Vagina (tissue), 2 donors: ENCODE measurements around the gene MDN1. TPM values are rescaled to one million over a fixed set of nuclear protein-coding genes. Genes with fewer than 3 reads are reported as not detected.

Experiments
- DNase-seq, 2 donors: peaks; one replicate each; pipeline ENCODE4 v3.0.0-alpha.2; 2017; ENCODE audit errors: extremely low spot score in 2 of 2
- H3K27ac ChIP-seq: fragments of 200-600 bp; sonication (generic); one replicate; pipeline ENCODE4 v1.5.1; 2019
- H3K27me3 ChIP-seq: fragments of 200-600 bp; sonication (generic); one replicate; pipeline ENCODE4 v1.5.1; 2019
- H3K36me3 ChIP-seq, 2 donors: fragments of 200-600 bp; sonication (generic); one replicate each; pipeline ENCODE4 v1.5.1; 2017 to 2019
- H3K4me1 ChIP-seq: fragments of 200-600 bp; sonication (generic); one replicate; pipeline ENCODE4 v1.5.1; 2019
- H3K4me3 ChIP-seq, 2 donors: fragments of 200-600 bp; sonication (generic); 1 replicate in 1 of 2; 2 replicates in 1 of 2; pipeline ENCODE4 v1.5.1; 2016 to 2019
- H3K9me3 ChIP-seq: fragments of 200-600 bp; sonication (generic); one replicate; pipeline ENCODE4 v1.5.1; 2019
- POLR2A ChIP-seq, 2 donors: fragments of 450-650 bp; IDR thresholded peaks; one replicate each; pipeline ENCODE4 v1.6.1; 2017; ENCODE audit warnings: antibody characterized with exemption in 2 of 2, mild to moderate bottlenecking in 2 of 2, moderate library complexity in 2 of 2
- POLR2AphosphoS5 ChIP-seq, 2 donors: sonication (generic); formaldehyde crosslinking; IDR thresholded peaks; one replicate each; pipeline ENCODE4 v1.9.0; 2017; ENCODE audit warnings: antibody characterized with exemption in 2 of 2, mild to moderate bottlenecking in 2 of 2, low read depth in 1 of 2; ENCODE audit not compliant: insufficient read depth in 1 of 2
- intact Hi-C: fragments of 100-400 bp; cut with DNase I; formaldehyde crosslinking; loops from one replicate; pipeline ENCODE4 v1.15.1; 2023
- total RNA-seq: library from RNA; depleted of rRNA; stranded (reverse); fragments of >200 nt; gene quantifications from one replicate; pipeline ENCODE4 v1.2.3, GENCODE V29; 2016
- TF ChIP-seq, protein P1 (sequence below), 3 experiments: fragments of 450-650 bp in 2 of 3; fragments of 200-600 bp in 1 of 3; sonication (generic) in 1 of 3; IDR thresholded peaks; one replicate each; pipeline ENCODE4 v1.5.1; 2017 to 2019; ENCODE audit warnings: antibody characterized with exemption in 3 of 3, mild to moderate bottlenecking in 2 of 3, moderate library complexity in 2 of 3

MDN1 gene
- total RNA-seq, 1 donor from 2014 or later = 23.8 TPM

DNA sequence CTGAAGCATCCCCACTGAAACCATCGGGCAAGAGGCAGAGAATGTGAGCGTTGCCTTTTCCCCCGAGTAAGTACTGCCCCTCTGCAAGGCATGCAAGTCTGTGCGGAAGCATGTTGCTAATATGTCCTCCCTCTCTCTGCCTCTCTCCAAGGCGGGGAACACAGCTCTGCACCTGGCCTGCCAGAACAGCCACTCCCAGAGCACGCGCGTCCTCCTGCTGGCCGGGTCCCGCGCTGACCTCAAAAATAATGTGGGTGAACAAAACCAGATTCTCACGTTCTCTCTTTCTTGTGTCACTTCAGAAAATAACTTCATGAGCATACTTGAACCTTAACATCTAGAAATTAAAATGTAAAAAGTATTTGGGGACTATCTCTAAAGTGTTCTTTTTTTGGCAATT, 207.5 kb downstream of the MDN1 start:
- DNase-seq = no peak
- H3K4me1 ChIP-seq = no peaks in the 10 kb centered on the region
- H3K27me3 ChIP-seq = no peaks in the 10 kb centered on the region
- H3K27ac ChIP-seq = no peak overlapping the region
- intact Hi-C loops = no loop called here
- no peaks in the 10 kb centered on the region for H3K36me3 ChIP-seq
- TF ChIP-seq POLR2A (IDR thresholded peaks at IDR 0.05) = no peak
- TF ChIP-seq, protein P1, sequence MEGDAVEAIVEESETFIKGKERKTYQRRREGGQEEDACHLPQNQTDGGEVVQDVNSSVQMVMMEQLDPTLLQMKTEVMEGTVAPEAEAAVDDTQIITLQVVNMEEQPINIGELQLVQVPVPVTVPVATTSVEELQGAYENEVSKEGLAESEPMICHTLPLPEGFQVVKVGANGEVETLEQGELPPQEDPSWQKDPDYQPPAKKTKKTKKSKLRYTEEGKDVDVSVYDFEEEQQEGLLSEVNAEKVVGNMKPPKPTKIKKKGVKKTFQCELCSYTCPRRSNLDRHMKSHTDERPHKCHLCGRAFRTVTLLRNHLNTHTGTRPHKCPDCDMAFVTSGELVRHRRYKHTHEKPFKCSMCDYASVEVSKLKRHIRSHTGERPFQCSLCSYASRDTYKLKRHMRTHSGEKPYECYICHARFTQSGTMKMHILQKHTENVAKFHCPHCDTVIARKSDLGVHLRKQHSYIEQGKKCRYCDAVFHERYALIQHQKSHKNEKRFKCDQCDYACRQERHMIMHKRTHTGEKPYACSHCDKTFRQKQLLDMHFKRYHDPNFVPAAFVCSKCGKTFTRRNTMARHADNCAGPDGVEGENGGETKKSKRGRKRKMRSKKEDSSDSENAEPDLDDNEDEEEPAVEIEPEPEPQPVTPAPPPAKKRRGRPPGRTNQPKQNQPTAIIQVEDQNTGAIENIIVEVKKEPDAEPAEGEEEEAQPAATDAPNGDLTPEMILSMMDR (IDR thresholded peaks at IDR 0.05) = no peak
- no peak for TF ChIP-seq POLR2AphosphoS5 (IDR thresholded peaks at IDR 0.05; ENCODE audit: insufficient read depth in 1 of 2, low read depth in 1 of 2)
- H3K9me3 ChIP-seq = no peaks in the 10 kb centered on the region
- no peak overlapping the region for H3K4me3 ChIP-seq

- intact Hi-C loops = no loop called here
- Histone ChIP-seq H3K4me1 (no peaks in the 10 kb centered on the region), H3K27ac (no peak overlapping the region), H3K4me3 (no peak overlapping the region), H3K36me3 (no peaks in the 10 kb centered on the region), H3K9me3 (no peaks in the 10 kb centered on the region), H3K27me3 (no peaks in the 10 kb centered on the region)
- DNase-seq = no peak
- TF ChIP-seq, protein P1 (IDR thresholded peaks at IDR 0.05) = no peak
- no peak for TF ChIP-seq POLR2AphosphoS5 (IDR thresholded peaks at IDR 0.05; ENCODE audit: insufficient read depth in 1 of 2, low read depth in 1 of 2)
- no peak for TF ChIP-seq POLR2A (IDR thresholded peaks at IDR 0.05)
These were observed 207.9 kb downstream of the MDN1 start for GRCh38 chr6:89611666-89612065.

DNA sequence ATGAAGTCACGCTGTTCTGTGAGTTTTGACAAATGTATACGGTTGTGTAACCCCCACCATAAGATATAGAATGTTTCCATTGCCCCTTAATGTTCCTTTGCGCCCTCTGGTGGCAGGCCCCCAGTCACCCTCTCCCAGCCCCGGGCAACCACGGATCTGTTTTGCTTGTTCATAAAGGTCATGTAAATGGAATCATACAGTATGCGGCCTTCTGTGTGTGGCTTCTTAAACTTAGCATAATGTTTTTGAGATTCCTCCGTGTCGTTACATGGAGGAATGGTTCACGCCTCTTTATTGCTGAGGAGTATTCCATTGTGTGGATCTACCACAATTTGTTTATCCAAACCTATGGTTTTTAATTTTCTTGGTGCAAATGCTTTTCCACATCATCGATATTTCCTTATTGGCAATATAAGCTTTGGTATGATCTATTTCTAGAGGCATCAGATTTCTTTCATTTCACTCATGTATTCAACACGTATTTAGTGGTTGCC, 209.4 kb downstream of the MDN1 start:
- TF ChIP-seq POLR2AphosphoS5 (IDR thresholded peaks at IDR 0.05; ENCODE audit: insufficient read depth in 1 of 2, low read depth in 1 of 2) = no peak
- TF ChIP-seq, protein P1 (IDR thresholded peaks at IDR 0.05) = peak; percentile 69 to 76 (median 76)
- Histone ChIP-seq H3K4me3 (no peak overlapping the region), H3K36me3 (no peaks in the 10 kb centered on the region), H3K4me1 (no peaks in the 10 kb centered on the region), H3K27me3 (no peaks in the 10 kb centered on the region), H3K27ac (no peak overlapping the region), H3K9me3 (no peaks in the 10 kb centered on the region)
- DNase-seq = no peak
- intact Hi-C loops = no loop called here

GRCh38 chr6:89605861-89606260, 213.7 kb downstream of the MDN1 start:
- no peak for DNase-seq
- intact Hi-C loops = no loop called here
- Histone ChIP-seq H3K4me3 (no peak overlapping the region), H3K36me3 (no peaks in the 10 kb centered on the region), H3K27me3 (no peaks in the 10 kb centered on the region), H3K4me1 (no peaks in the 10 kb centered on the region), H3K9me3 (no peaks in the 10 kb centered on the region), H3K27ac (no peak overlapping the region)
- TF ChIP-seq, protein P1 (IDR thresholded peaks at IDR 0.05) = no peak
- no peak for TF ChIP-seq POLR2AphosphoS5 (IDR thresholded peaks at IDR 0.05; ENCODE audit: insufficient read depth in 1 of 2, low read depth in 1 of 2)
- TF ChIP-seq POLR2A (IDR thresholded peaks at IDR 0.05) = no peak

- Histone ChIP-seq H3K36me3 (no peaks in the 10 kb centered on the region), H3K27ac (no peak overlapping the region), H3K4me1 (no peaks in the 10 kb centered on the region), H3K4me3 (no peak overlapping the region), H3K9me3 (no peaks in the 10 kb centered on the region), H3K27me3 (no peaks in the 10 kb centered on the region)
- TF ChIP-seq, protein P1 (IDR thresholded peaks at IDR 0.05) = no peak
- TF ChIP-seq POLR2AphosphoS5 (IDR thresholded peaks at IDR 0.05; ENCODE audit: insufficient read depth in 1 of 2, low read depth in 1 of 2) (no peak), POLR2A (IDR thresholded peaks at IDR 0.05) (no peak)
- intact Hi-C loops = no loop called here
- DNase-seq = no peak
These were observed 214.9 kb downstream of the MDN1 start for GRCh38 chr6:89604653-89605052.
